NB4 (cell line): ENCODE data around the gene GORASP1.

Experiments used
- CTCF ChIP-seq: IDR thresholded peaks from one replicate; pipeline ENCODE4 v1.5.1; 2012; ENCODE audit warnings: low read depth, low read length
- POLR2A ChIP-seq: IDR thresholded peaks from 2 replicates; pipeline ENCODE4 v1.6.1; 2011; ENCODE audit warnings: mild to moderate bottlenecking; ENCODE audit not compliant: insufficient read length; ENCODE audit errors: extremely low read depth

GRCh38 chr3:39118079-39118478 is 10.7 kb upstream of the GORASP1 start:
- TF ChIP-seq CTCF = no peak
- TF ChIP-seq POLR2A = no peak
